Brain microvascular endothelial cell (primary cell): ENCODE data around the gene CFHR2.
"Not testable (repeated sequence)": the region's sequence is repeated elsewhere in the genome, so short reads cannot be mapped to it uniquely, and the experiment has no call there.

Experiments
- DNase-seq: peaks from one replicate; pipeline ENCODE4 v3.0.0-alpha.2; 2020
- H3K27ac ChIP-seq: fragments of 250-450 bp; sonication (Bioruptor Pico); 2 replicates; pipeline ENCODE4 v1.5.1; 2020; ENCODE audit warnings: mild to moderate bottlenecking, moderate library complexity
- H3K27me3 ChIP-seq: fragments of 250-450 bp; sonication (Bioruptor Pico); replicated peaks from 2 replicates; pipeline ENCODE4 v1.5.1; 2020; ENCODE audit warnings: mild to moderate bottlenecking
- H3K36me3 ChIP-seq: fragments of 250-450 bp; sonication (Bioruptor Pico); replicated peaks from 2 replicates; pipeline ENCODE4 v1.5.1; 2020; ENCODE audit warnings: mild to moderate bottlenecking
- H3K4me3 ChIP-seq: 2 replicates; pipeline ENCODE4 v1.5.1; 2011; ENCODE audit warnings: low read depth, mild to moderate bottlenecking, control low read depth, low read length, moderate library complexity
- CTCF ChIP-seq: IDR thresholded peaks from 2 replicates; pipeline ENCODE4 v1.5.1; 2011; ENCODE audit warnings: low read depth, mild to moderate bottlenecking, moderate library complexity, low read length, control low read depth, inconsistent platforms; ENCODE audit errors: missing control alignments
- in situ Hi-C: cut with HindIII; loops from 2 replicates; pipeline ENCODE4 v1.10.0; 2017; ENCODE audit warnings: low sequenced_read_pairs, low pct_ligation_motif_present

The CFHR2 gene

GRCh38 chr1:196970182-196970581, 26.6 kb downstream of the CFHR2 start:
- in situ Hi-C loops, result no loop called here
- no peak for DNase-seq
- no peaks in the 10 kb centered on the region for H3K27me3 ChIP-seq

GRCh38 chr1:196976278-196976677, 32.7 kb downstream of the CFHR2 start:
- Histone ChIP-seq H3K36me3 (no peaks in the 10 kb centered on the region), H3K27ac (no peak overlapping the region), H3K27me3 (no peaks in the 10 kb centered on the region), H3K4me3 (no peak overlapping the region)
- no peak for TF ChIP-seq CTCF
- in situ Hi-C loops, result no loop called here
- DNase-seq, result no peak

More at GRCh38 chr1:196970182-196970581, 26.6 kb downstream of the CFHR2 start:
- Histone ChIP-seq H3K4me3 (no peak overlapping the region), H3K27ac (no peak overlapping the region), H3K36me3 (no peaks in the 10 kb centered on the region)
- TF ChIP-seq CTCF, result no peak

GRCh38 chr1:196977278-196977677, 33.7 kb downstream of the CFHR2 start, which contains the start of gene CFHR5:
Gene CFHR5 (plus strand): TSS chr1:196977556. CDS start chr1:196977665, 109 bp downstream.
- no peak for TF ChIP-seq CTCF
- in situ Hi-C loops, result no loop called here

GRCh38 chr1:196980859-196981258, 37.3 kb downstream of the CFHR2 start:
- TF ChIP-seq CTCF, result no peak
- Histone ChIP-seq H3K36me3 (no peaks in the 10 kb centered on the region), H3K4me3 (no peak overlapping the region), H3K27me3 (no peaks in the 10 kb centered on the region), H3K27ac (no peak overlapping the region)
- DNase-seq, result no peak
- in situ Hi-C loops, result no loop called here

More at GRCh38 chr1:196977278-196977677, 33.7 kb downstream of the CFHR2 start, which contains the start of gene CFHR5:
- no peaks in the 10 kb centered on the region for H3K36me3 ChIP-seq
- no peak within 1 kb of the TSS for H3K4me3 ChIP-seq
- DNase-seq, result no peak
- H3K27ac ChIP-seq, result no peak within 1 kb of the TSS
- H3K27me3 ChIP-seq, result no peaks in the 10 kb centered on the region

GRCh38 chr1:196982247-196982646, 38.7 kb downstream of the CFHR2 start:
- H3K27ac ChIP-seq, H3K36me3 ChIP-seq, DNase-seq, H3K4me3 ChIP-seq, H3K27me3 ChIP-seq, in situ Hi-C loops: not testable (repeated sequence)

GRCh38 chr1:196991919-196992651, 48.5 kb downstream of the CFHR2 start:
- in situ Hi-C loops, DNase-seq: not testable (repeated sequence)

GRCh38 chr1:196993916-196994315, 50.4 kb downstream of the CFHR2 start:
- no peaks in the 10 kb centered on the region for H3K36me3 ChIP-seq
- in situ Hi-C loops, result no loop called here
- H3K27me3 ChIP-seq, result no peaks in the 10 kb centered on the region
- TF ChIP-seq CTCF, result no peak
- DNase-seq, result no peak
- no peak overlapping the region for H3K27ac ChIP-seq
- H3K4me3 ChIP-seq, result no peak overlapping the region

More at GRCh38 chr1:196991919-196992651, 48.5 kb downstream of the CFHR2 start:
- not testable (repeated sequence) for H3K27ac ChIP-seq, H3K4me3 ChIP-seq, H3K27me3 ChIP-seq, H3K36me3 ChIP-seq
